PC-3 (cell line): ENCODE measurements around the gene CHML. TPM values are rescaled to one million over a fixed set of nuclear protein-coding genes. Genes with fewer than 3 reads are reported as not detected.

Source experiments
- ATAC-seq: fragments of 200-7000 bp; cut with Tn5 transposase; 2 replicates; pipeline ENCODE4 v1.9.1; 2020; ENCODE audit warnings: mild to moderate bottlenecking, moderate library complexity
- BruUV-seq: library from RNA; stranded (reverse); fragments of 400-500 nt; replicated peaks from 2 replicates; lab custom pipeline; 2021; lab: Mats Ljungman, UMichigan
- CTCF ChIA-PET: fragments of 300-600 bp; sonication (Branson Sonifier 250); formaldehyde crosslinking; loops from one replicate; lab custom pipeline; 2022; ENCODE audit warnings: antibody characterized with exemption; lab: Charles Lee
- POLR2A ChIA-PET: fragments of 300-600 bp; sonication (Branson Sonifier 250); formaldehyde crosslinking; loops from one replicate; lab custom pipeline; 2022; ENCODE audit warnings: antibody characterized with exemption; ENCODE audit not compliant: unreplicated experiment; lab: Charles Lee
- DNase-seq: peaks from one replicate; pipeline ENCODE4 v3.0.0-alpha.2; 2015
- H2AFZ ChIP-seq: fragments of 300-600 bp; sonication (generic); 2 replicates; pipeline ENCODE4 v1.6.0; 2016; ENCODE audit warnings: antibody characterized with exemption, low read length
- H3F3A ChIP-seq: fragments of 300-600 bp; sonication (generic); one replicate; pipeline ENCODE4 v1.6.0; 2017; ENCODE audit warnings: antibody characterized with exemption, low read length, control low read depth, mild to moderate bottlenecking; ENCODE audit not compliant: unreplicated experiment
- H3K27ac ChIP-seq: fragments of 300-600 bp; sonication (generic); 2 replicates; pipeline ENCODE4 v1.5.1; 2016; ENCODE audit warnings: mild to moderate bottlenecking, low read length
- H3K27me3 ChIP-seq: fragments of 300-600 bp; sonication (generic); 2 replicates; pipeline ENCODE4 v1.6.1; 2016; ENCODE audit warnings: low read length, mixed read lengths
- H3K36me3 ChIP-seq: fragments of 300-600 bp; sonication (generic); 2 replicates; pipeline ENCODE4 v1.6.1; 2016; ENCODE audit warnings: low read depth, mixed run types, low read length, mixed read lengths
- H3K4me1 ChIP-seq: fragments of 300-600 bp; sonication (generic); 2 replicates; pipeline ENCODE4 v1.5.1; 2016; ENCODE audit warnings: low read length; ENCODE audit not compliant: insufficient read depth
- H3K4me2 ChIP-seq: fragments of 300-600 bp; sonication (generic); 2 replicates; pipeline ENCODE4 v1.6.0; 2016; ENCODE audit warnings: low read length
- H3K4me3 ChIP-seq: fragments of 300-600 bp; sonication (generic); 2 replicates; pipeline ENCODE4 v1.5.1; 2016; ENCODE audit warnings: mild to moderate bottlenecking, low read length, mixed read lengths
- H3K79me2 ChIP-seq: fragments of 300-600 bp; sonication (generic); 2 replicates; pipeline ENCODE4 v1.6.1; 2017; ENCODE audit warnings: low read length, mixed read lengths
- H3K9ac ChIP-seq: fragments of 300-600 bp; sonication (generic); 2 replicates; pipeline ENCODE4 v1.6.0; 2016; ENCODE audit warnings: mild to moderate bottlenecking, low read length
- H3K9me2 ChIP-seq: fragments of 300-600 bp; sonication (generic); replicated peaks from 2 replicates; pipeline ENCODE4 v1.6.1; 2016; ENCODE audit warnings: mixed run types, low read length, mixed read lengths
- H3K9me3 ChIP-seq: fragments of 300-600 bp; sonication (generic); 2 replicates; pipeline ENCODE4 v1.6.1; 2016; ENCODE audit warnings: low read length, mixed read lengths
- H4K20me1 ChIP-seq: fragments of 300-600 bp; sonication (generic); 2 replicates; pipeline ENCODE4 v1.6.1; 2016; ENCODE audit warnings: low read length, mixed read lengths
- CTCF ChIP-seq: fragments of 300-600 bp; sonication (generic); conservative IDR thresholded peaks from 2 replicates; pipeline ENCODE4 v1.5.1; 2017; ENCODE audit warnings: antibody characterized with exemption, low read depth, mild to moderate bottlenecking, low read length
- EZH2 ChIP-seq: fragments of 300-600 bp; sonication (generic); IDR thresholded peaks from one replicate; pipeline ENCODE4 v1.6.1; 2017; ENCODE audit warnings: antibody characterized with exemption, mild to moderate bottlenecking, low read length; ENCODE audit not compliant: unreplicated experiment
- EZH2phosphoT487 ChIP-seq: fragments of 300-600 bp; sonication (generic); IDR thresholded peaks from 2 replicates; pipeline ENCODE4 v1.6.1; 2018; ENCODE audit warnings: mild to moderate bottlenecking, antibody characterized with exemption, low read length, borderline replicate concordance
- intact Hi-C: fragments of 100-400 bp; cut with micrococcal nuclease; formaldehyde crosslinking; loops from 2 replicates; pipeline ENCODE4 v1.9.0; 2023
- total RNA-seq: library from RNA; depleted of rRNA; stranded (reverse); fragments of >200 nt; gene quantifications from 2 replicates; pipeline ENCODE4 v1.2.3, GENCODE V29; 2014

CHML gene
- total RNA-seq, 1 experiment from 2014 or later: 68.6 TPM

GRCh38 chr1:241603731-241604245 is 36.4 kb downstream of the CHML start:
- Histone ChIP-seq H3K4me3 (no peak overlapping the region), H3K4me1 (peaks cover 59% of the 10 kb centered on the region), H3K9me2 (no peaks in the 10 kb centered on the region), H3K27ac (peak overlapping the region; percentile 88), H2AFZ (peak overlapping the region; percentile 29), H4K20me1 (no peaks in the 10 kb centered on the region), H3K79me2 (no peaks in the 10 kb centered on the region), H3K4me2 (peak overlapping the region; percentile 55), H3K9ac (peak overlapping the region; percentile 57), H3F3A (peaks cover 9% of the 10 kb centered on the region), H3K27me3 (no peaks in the 10 kb centered on the region), H3K9me3 (no peaks in the 10 kb centered on the region), H3K36me3 (no peaks in the 10 kb centered on the region)
- ChIA-PET POLR2A (no interaction called here), CTCF (no interaction called here)
- BruUV-seq: no TSS peak
- ATAC-seq (peak; percentile 28), DNase-seq (peak; percentile 81)
- TF ChIP-seq EZH2 (no peak), CTCF (no peak), EZH2phosphoT487 (no peak)
- intact Hi-C loops: loop anchor here (1.0 kb wide), 1 partner anchor 11 kb away; no protein-coding TSS in a partner anchor

- Histone ChIP-seq H3K27ac (no peak overlapping the region), H3K9me3 (no peaks in the 10 kb centered on the region), H3K9ac (no peak overlapping the region), H3K4me1 (peaks cover 29% of the 10 kb centered on the region), H3K27me3 (no peaks in the 10 kb centered on the region), H3F3A (no peaks in the 10 kb centered on the region), H3K36me3 (no peaks in the 10 kb centered on the region), H3K4me3 (no peak overlapping the region), H3K9me2 (no peaks in the 10 kb centered on the region), H3K4me2 (no peak overlapping the region), H3K79me2 (no peaks in the 10 kb centered on the region), H4K20me1 (no peaks in the 10 kb centered on the region), H2AFZ (no peak overlapping the region)
- CTCF ChIA-PET: no interaction called here
- TF ChIP-seq EZH2: no peak
- no TSS peak for BruUV-seq
- DNase-seq (no peak), ATAC-seq (no peak)
- intact Hi-C loops: no loop called here
- POLR2A ChIA-PET: no interaction called here
Observed at GRCh38 chr1:241600496-241600901, 39.7 kb downstream of the CHML start.

- Histone ChIP-seq H3K4me3 (no peak overlapping the region), H3K27ac (no peak overlapping the region), H2AFZ (no peak overlapping the region), H3K9me2 (no peaks in the 10 kb centered on the region), H3F3A (no peaks in the 10 kb centered on the region), H4K20me1 (no peaks in the 10 kb centered on the region), H3K9ac (no peak overlapping the region), H3K9me3 (no peaks in the 10 kb centered on the region), H3K36me3 (no peaks in the 10 kb centered on the region), H3K4me1 (peaks cover 16% of the 10 kb centered on the region), H3K27me3 (no peaks in the 10 kb centered on the region), H3K4me2 (no peak overlapping the region), H3K79me2 (no peaks in the 10 kb centered on the region)
- BruUV-seq: no TSS peak
- no peak for DNase-seq
- no peak for ATAC-seq
- no peak for TF ChIP-seq EZH2phosphoT487
- intact Hi-C loops: no loop called here
- POLR2A ChIA-PET: no interaction called here
- CTCF ChIA-PET: no interaction called here
Observed at GRCh38 chr1:241598249-241598648, 41.9 kb downstream of the CHML start.
